ENCODE measurements around the gene FAM219B. TPM values are rescaled to one million over a fixed set of nuclear protein-coding genes. Genes with fewer than 3 reads are reported as not detected.

Gene FAM219B
- total RNA-seq, 4 donors from 2014 or later: 60.8 to 92.0 (median 84.3) TPM

GRCh38 chr15:74882528-74882927, 24.1 kb downstream of the FAM219B start:
- Histone ChIP-seq H3K9me3 (no peaks in the 10 kb centered on the region), H3K27me3 (no peaks in the 10 kb centered on the region), H3K36me3 (no peaks in the 10 kb centered on the region), H3K27ac (replicated peaks in 1 of 4) (no peak overlapping the region), H3K4me3 (no peak overlapping the region), H3K4me1 (no peaks in the 10 kb centered on the region)
- WGBS: 90% methylated on average over 6 of the region's 6 CpGs
- intact Hi-C loops (cut with DNase I): no loop called here
- DNase-seq (ENCODE audit: extremely low spot score): no peak
- no peak for TF ChIP-seq EP300 (IDR thresholded peaks at IDR 0.05)
- no peak for TF ChIP-seq CTCF (IDR thresholded peaks at IDR 0.05)
- no peak for TF ChIP-seq POLR2A (IDR thresholded peaks at IDR 0.05; ENCODE audit: low read depth)
- no peak for TF ChIP-seq POLR2AphosphoS5 (IDR thresholded peaks at IDR 0.05)

DNA sequence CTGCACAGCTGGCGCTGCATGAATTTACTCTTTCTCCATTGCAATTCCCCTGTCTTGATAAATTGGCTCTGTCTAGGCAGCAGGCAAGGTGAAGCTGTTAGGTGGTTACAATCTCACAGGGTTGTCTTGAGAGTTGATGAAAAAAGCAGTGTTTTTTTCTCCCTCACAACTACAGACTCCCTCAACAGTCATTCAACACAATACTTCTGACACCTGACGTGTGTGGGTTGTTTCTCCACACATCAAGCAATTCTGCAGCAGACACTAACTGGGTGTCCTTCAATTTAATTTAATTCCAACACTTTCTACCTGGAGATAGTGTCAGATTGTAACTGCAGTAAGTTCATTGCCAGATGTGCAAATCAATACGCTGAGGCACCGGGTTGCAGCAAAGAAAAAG, 28.4 kb downstream of the FAM219B start:
- DNase-seq (ENCODE audit: extremely low spot score): no peak
- TF ChIP-seq CTCF (IDR thresholded peaks at IDR 0.05): no peak
- no peak for TF ChIP-seq EP300 (IDR thresholded peaks at IDR 0.05)
- TF ChIP-seq POLR2AphosphoS5 (IDR thresholded peaks at IDR 0.05): no peak
- TF ChIP-seq POLR2A (IDR thresholded peaks at IDR 0.05; ENCODE audit: low read depth): no peak
- WGBS: 65% methylated on average over 4 of the region's 4 CpGs
- H3K4me1 ChIP-seq: peaks cover 0 to 8% (median 6%) of the 10 kb centered on the region in 4 donors
- no peaks in the 10 kb centered on the region for H3K27me3 ChIP-seq
- no peaks in the 10 kb centered on the region for H3K9me3 ChIP-seq
- intact Hi-C loops (cut with DNase I): no loop called here
- H3K27ac ChIP-seq (replicated peaks in 1 of 4): no peak overlapping the region
- H3K36me3 ChIP-seq: no peaks in the 10 kb centered on the region
- H3K4me3 ChIP-seq: no peak overlapping the region

DNA sequence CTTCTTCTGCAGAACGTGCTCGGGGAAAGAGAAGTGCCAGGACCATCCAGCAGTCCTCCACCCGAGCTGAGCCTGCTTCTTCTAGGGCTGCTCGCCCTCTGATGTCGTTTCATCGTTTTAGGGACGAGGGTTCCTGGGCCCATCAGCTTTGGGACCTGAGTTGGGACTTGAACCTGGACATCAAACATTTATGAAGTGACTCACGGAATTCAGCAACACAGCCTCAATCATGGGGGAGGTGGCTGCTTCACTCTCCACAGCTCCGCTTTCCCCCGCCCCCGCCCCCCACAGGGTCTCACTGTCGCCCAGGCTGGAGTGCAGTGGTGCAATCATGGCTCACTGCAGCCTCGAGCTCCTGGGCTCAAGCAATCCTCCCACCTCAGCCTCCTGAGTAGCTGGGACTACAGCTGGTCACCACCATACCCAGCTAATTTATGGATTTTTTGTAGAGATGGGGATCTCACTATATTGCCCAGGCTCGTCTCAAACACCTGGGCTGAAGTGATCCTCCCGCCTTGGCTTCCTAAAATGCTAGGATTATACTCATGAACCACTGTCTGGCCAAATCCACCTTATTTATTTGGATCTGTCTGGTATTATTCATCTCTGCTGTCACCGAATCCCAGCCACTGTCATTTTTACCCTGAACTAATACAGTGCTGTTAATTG, 32.8 kb downstream of the FAM219B start:
- Histone ChIP-seq H3K27me3 (no peaks in the 10 kb centered on the region), H3K36me3 (no peaks in the 10 kb centered on the region), H3K27ac (replicated peaks in 1 of 4) (peak overlapping the region; percentile 90 to 93 (median 92)), H3K4me3 (peak overlapping the region; percentile 67 to 86 (median 76)), H3K9me3 (no peaks in the 10 kb centered on the region), H3K4me1 (peaks cover 37 to 47% (median 44%) of the 10 kb centered on the region in 4 donors)
- intact Hi-C loops (cut with DNase I): no loop called here
- TF ChIP-seq EP300 (IDR thresholded peaks at IDR 0.05) (no peak), CTCF (IDR thresholded peaks at IDR 0.05) (peak in 1 of 3 experiments; percentile 5)
- 28% methylated on average over 14 of the region's 16 CpGs for WGBS
- DNase-seq (ENCODE audit: extremely low spot score): no peak

DNA sequence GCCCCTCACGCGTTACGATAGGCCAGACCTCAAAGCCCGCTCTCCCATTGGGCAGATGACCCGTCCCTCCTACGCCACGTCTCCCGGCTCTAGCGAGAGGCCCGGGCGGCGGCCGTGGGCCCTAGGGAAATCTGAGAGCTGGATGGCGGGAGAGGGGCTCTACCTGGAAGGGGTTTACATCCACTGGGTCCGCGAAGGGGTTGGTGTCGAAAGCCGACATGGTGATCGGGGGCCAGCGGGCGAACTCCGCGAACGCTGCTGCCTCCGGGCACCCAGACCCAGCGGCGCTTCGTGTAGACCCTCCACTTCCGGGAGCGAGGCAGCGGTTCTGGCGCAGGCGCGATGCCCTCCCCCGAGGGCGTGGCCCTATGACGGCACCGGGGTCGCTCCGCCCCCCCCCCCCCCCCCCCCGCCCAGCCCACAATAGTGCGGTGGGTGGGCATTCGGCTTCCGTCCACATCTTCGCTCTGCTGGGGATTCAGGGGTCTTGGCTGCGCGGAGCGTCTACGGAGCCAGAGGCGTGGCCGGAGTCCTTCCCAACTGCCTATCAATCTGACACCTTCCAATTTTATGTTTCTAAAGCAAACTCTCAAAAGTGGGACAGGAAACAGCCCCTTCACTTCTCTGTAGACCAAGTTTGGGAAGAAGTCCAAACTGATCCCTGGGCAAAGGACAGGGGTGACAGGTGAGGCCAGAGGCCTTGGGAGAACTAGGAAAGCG, 33.5 kb downstream of the FAM219B start, which contains the start of gene SCAMP2:
SCAMP2 (minus strand) TSS at position 330 of the 720 bp plus-strand sequence; CDS start at position 220, 110 bp downstream.
- no peaks in the 10 kb centered on the region for H3K27me3 ChIP-seq
- H3K27ac ChIP-seq (replicated peaks in 1 of 4): peak within 1 kb of the TSS; percentile 90 to 93 (median 92)
- intact Hi-C loops (cut with DNase I): no loop called here
- peak; percentile 98 for DNase-seq (ENCODE audit: extremely low spot score)
- peak; percentile 83 to 97 for TF ChIP-seq POLR2AphosphoS5 (IDR thresholded peaks at IDR 0.05)
- TF ChIP-seq POLR2A (IDR thresholded peaks at IDR 0.05; ENCODE audit: low read depth): peak; percentile 65
- TF ChIP-seq EP300 (IDR thresholded peaks at IDR 0.05): no peak
- TF ChIP-seq CTCF (IDR thresholded peaks at IDR 0.05): no peak
- 1% methylated on average over 15 of the region's 52 CpGs for WGBS
- H3K4me3 ChIP-seq: peak within 1 kb of the TSS; percentile 67 to 86 (median 76)
- peaks cover 0 to 4% (median 0%) of the 10 kb centered on the region in 4 donors for H3K36me3 ChIP-seq
- H3K4me1 ChIP-seq: peaks cover 44 to 54% (median 51%) of the 10 kb centered on the region in 4 donors
- no peaks in the 10 kb centered on the region for H3K9me3 ChIP-seq

Measured in esophagus muscularis mucosa (tissue), 4 donors.